ENCODE data around the gene PSMB11.
"Not testable (repeated sequence)": the region's sequence is repeated elsewhere in the genome, so short reads cannot be mapped to it uniquely, and the experiment has no call there.

DNA sequence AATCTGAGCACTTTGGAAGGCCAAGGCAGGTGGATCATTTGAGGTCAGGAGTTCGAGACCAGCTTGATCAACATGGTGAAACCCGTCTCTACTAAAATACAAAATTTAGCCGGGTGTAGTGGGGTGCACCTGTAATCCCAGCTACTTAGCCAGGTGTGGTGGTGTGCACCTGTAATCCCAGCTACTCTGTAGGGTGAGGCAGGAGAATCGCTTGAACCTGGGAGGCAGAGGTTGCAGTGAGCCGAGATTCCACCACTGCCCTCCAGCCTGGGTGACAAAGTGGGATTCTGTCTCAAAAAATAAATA is 28.3 kb upstream of the PSMB11 start:
- TF ChIP-seq, protein P1, sequence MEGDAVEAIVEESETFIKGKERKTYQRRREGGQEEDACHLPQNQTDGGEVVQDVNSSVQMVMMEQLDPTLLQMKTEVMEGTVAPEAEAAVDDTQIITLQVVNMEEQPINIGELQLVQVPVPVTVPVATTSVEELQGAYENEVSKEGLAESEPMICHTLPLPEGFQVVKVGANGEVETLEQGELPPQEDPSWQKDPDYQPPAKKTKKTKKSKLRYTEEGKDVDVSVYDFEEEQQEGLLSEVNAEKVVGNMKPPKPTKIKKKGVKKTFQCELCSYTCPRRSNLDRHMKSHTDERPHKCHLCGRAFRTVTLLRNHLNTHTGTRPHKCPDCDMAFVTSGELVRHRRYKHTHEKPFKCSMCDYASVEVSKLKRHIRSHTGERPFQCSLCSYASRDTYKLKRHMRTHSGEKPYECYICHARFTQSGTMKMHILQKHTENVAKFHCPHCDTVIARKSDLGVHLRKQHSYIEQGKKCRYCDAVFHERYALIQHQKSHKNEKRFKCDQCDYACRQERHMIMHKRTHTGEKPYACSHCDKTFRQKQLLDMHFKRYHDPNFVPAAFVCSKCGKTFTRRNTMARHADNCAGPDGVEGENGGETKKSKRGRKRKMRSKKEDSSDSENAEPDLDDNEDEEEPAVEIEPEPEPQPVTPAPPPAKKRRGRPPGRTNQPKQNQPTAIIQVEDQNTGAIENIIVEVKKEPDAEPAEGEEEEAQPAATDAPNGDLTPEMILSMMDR (IDR thresholded peaks at IDR 0.05; ENCODE audit: extremely low read depth in 1 of 2, insufficient read depth in 1 of 2, low read depth in 1 of 2, low read length in 2 of 2), result not testable (repeated sequence)
- not testable (repeated sequence) for TF ChIP-seq POLR2A (IDR thresholded peaks at IDR 0.05; ENCODE audit: low read depth, low read length); EZH2 (IDR thresholded peaks at IDR 0.05; ENCODE audit: borderline replicate concordance, low read depth, low read length, severe bottlenecking); GATA2 (IDR thresholded peaks at IDR 0.05; ENCODE audit: insufficient read depth, insufficient read length, low read depth, low read length); JUN (IDR thresholded peaks at IDR 0.05; ENCODE audit: borderline replicate concordance, insufficient read depth, insufficient read length, low read depth); POLR2AphosphoS5 (IDR thresholded peaks at IDR 0.05; ENCODE audit: insufficient read depth, low read depth, low read length)
